Skeletal muscle tissue (tissue), 4 donors: ENCODE results near the gene FFAR4. TPM values are rescaled to one million over a fixed set of nuclear protein-coding genes. Genes with fewer than 3 reads are reported as not detected.

Experiments used
- H3K27ac ChIP-seq: one replicate; pipeline ENCODE4 v1.7.0; 2013; ENCODE audit warnings: mild to moderate bottlenecking, low read depth, low read length, inconsistent platforms
- H3K27me3 ChIP-seq, 3 donors: one replicate each; pipeline ENCODE4 v1.7.0; 2013; ENCODE audit warnings: low read length in 3 of 3; ENCODE audit not compliant: control insufficient read depth in 3 of 3, insufficient read depth in 3 of 3
- H3K36me3 ChIP-seq, 3 donors: one replicate each; pipeline ENCODE4 v1.7.0; 2013; ENCODE audit warnings: low read length in 3 of 3; ENCODE audit not compliant: control insufficient read depth in 3 of 3, insufficient read depth in 3 of 3
- H3K4me1 ChIP-seq, 3 donors: one replicate each; pipeline ENCODE4 v1.7.0; 2013; ENCODE audit warnings: low read length in 3 of 3, mild to moderate bottlenecking in 3 of 3; ENCODE audit not compliant: control insufficient read depth in 3 of 3, insufficient read depth in 3 of 3
- H3K4me3 ChIP-seq, 3 donors: one replicate each; pipeline ENCODE4 v1.7.0; 2013; ENCODE audit warnings: low read length in 3 of 3
- H3K9ac ChIP-seq, 3 donors: one replicate each; pipeline ENCODE4 v1.7.0; 2013; ENCODE audit warnings: low read length in 3 of 3, mild to moderate bottlenecking in 3 of 3, moderate library complexity in 2 of 3, low read depth in 1 of 3
- H3K9me3 ChIP-seq, 3 donors: one replicate each; pipeline ENCODE4 v1.7.0; 2013; ENCODE audit warnings: low read length in 3 of 3; ENCODE audit not compliant: control insufficient read depth in 3 of 3
- total RNA-seq: library from RNA; depleted of rRNA; stranded (reverse); fragments of >200 nt; gene quantifications from one replicate; pipeline ENCODE4 v1.2.3, GENCODE V29; 2014
- donor health status: Osteomylitis.

The FFAR4 gene
- total RNA-seq, 1 donor from 2014 or later: 0.52 TPM

- Histone ChIP-seq H3K4me3 (no peak overlapping the region), H3K27ac (no peak overlapping the region), H3K36me3 (no peaks in the 10 kb centered on the region), H3K9ac (no peak overlapping the region), H3K9me3 (no peaks in the 10 kb centered on the region), H3K27me3 (peaks cover 0 to 3% (median 0%) of the 10 kb centered on the region in 3 donors), H3K4me1 (no peaks in the 10 kb centered on the region)
Measured at GRCh38 chr10:93613126-93613525, 46.7 kb downstream of the FFAR4 start.

- H3K36me3 ChIP-seq: no peaks in the 10 kb centered on the region
- no peaks in the 10 kb centered on the region for H3K4me1 ChIP-seq
- no peaks in the 10 kb centered on the region for H3K9me3 ChIP-seq
- H3K27ac ChIP-seq: no peak overlapping the region
- peaks cover 0 to under 1% (median 0%) of the 10 kb centered on the region in 3 donors for H3K27me3 ChIP-seq
- H3K9ac ChIP-seq: no peak overlapping the region
- H3K4me3 ChIP-seq: no peak overlapping the region
Measured at GRCh38 chr10:93614101-93614825, 47.8 kb downstream of the FFAR4 start.

GRCh38 chr10:93615576-93616235 lies 49.2 kb downstream of the FFAR4 start:
- Histone ChIP-seq H3K4me3 (no peak overlapping the region), H3K9ac (no peak overlapping the region), H3K27me3 (no peaks in the 10 kb centered on the region), H3K36me3 (no peaks in the 10 kb centered on the region), H3K9me3 (no peaks in the 10 kb centered on the region), H3K4me1 (no peaks in the 10 kb centered on the region), H3K27ac (no peak overlapping the region)

- no peak overlapping the region for H3K4me3 ChIP-seq
- H3K9ac ChIP-seq: no peak overlapping the region
- H3K9me3 ChIP-seq: no peaks in the 10 kb centered on the region
- no peak overlapping the region for H3K27ac ChIP-seq
- H3K27me3 ChIP-seq: peaks cover 0 to 4% (median 2%) of the 10 kb centered on the region in 3 donors
- no peaks in the 10 kb centered on the region for H3K4me1 ChIP-seq
- no peaks in the 10 kb centered on the region for H3K36me3 ChIP-seq
Measured at GRCh38 chr10:93620925-93621324, 54.5 kb downstream of the FFAR4 start.

- Histone ChIP-seq H3K4me1 (no peaks in the 10 kb centered on the region), H3K9me3 (no peaks in the 10 kb centered on the region), H3K4me3 (no peak overlapping the region)
Measured at GRCh38 chr10:93622942-93623341, 56.5 kb downstream of the FFAR4 start.

GRCh38 chr10:93628858-93629257 lies 62.4 kb downstream of the FFAR4 start:
- no peaks in the 10 kb centered on the region for H3K9me3 ChIP-seq
- no peak overlapping the region for H3K9ac ChIP-seq
- H3K27ac ChIP-seq: no peak overlapping the region
- peaks cover 0 to 8% (median 2%) of the 10 kb centered on the region in 3 donors for H3K27me3 ChIP-seq
- no peak overlapping the region for H3K4me3 ChIP-seq
- no peaks in the 10 kb centered on the region for H3K4me1 ChIP-seq
- no peaks in the 10 kb centered on the region for H3K36me3 ChIP-seq

More at GRCh38 chr10:93622942-93623341, 56.5 kb downstream of the FFAR4 start:
- H3K36me3 ChIP-seq: no peaks in the 10 kb centered on the region
- peaks cover 0 to 4% (median 2%) of the 10 kb centered on the region in 3 donors for H3K27me3 ChIP-seq
- H3K9ac ChIP-seq: no peak overlapping the region
- H3K27ac ChIP-seq: no peak overlapping the region

DNA sequence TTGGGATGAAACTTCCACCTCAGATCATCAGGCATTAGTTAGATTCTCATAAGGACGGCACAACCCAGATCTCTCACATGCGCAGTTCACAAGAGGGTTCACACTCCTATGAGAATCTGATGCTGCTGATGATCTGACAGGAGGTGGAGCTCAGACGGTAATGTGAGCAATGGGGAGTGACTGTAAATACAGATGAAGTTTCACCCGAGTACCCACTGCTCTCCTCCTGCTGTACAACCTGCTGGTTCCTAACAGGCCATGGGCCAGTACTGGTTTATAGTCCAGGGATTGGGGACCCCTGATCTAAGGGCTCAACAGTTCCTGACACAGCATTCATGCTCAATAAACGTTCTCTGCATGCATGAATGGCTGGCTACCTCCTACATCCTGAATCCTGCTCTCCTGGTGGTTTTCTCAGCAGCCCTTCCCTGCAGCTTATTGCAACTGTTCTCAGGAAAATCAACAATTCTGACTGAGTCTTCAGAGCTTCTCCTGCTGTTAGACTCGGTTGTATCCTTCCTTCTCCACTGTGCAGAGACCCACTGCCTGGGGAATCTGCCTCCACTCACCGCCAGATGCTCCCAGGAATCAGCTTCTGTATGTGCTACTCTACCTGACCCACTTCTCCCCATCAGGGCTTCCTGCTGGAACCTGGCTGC lies 63.3 kb downstream of the FFAR4 start:
- Histone ChIP-seq H3K4me1 (no peaks in the 10 kb centered on the region), H3K36me3 (no peaks in the 10 kb centered on the region), H3K27ac (no peak overlapping the region), H3K4me3 (no peak overlapping the region), H3K27me3 (peaks cover 0 to 7% (median 2%) of the 10 kb centered on the region in 3 donors), H3K9ac (no peak overlapping the region), H3K9me3 (no peaks in the 10 kb centered on the region)

DNA sequence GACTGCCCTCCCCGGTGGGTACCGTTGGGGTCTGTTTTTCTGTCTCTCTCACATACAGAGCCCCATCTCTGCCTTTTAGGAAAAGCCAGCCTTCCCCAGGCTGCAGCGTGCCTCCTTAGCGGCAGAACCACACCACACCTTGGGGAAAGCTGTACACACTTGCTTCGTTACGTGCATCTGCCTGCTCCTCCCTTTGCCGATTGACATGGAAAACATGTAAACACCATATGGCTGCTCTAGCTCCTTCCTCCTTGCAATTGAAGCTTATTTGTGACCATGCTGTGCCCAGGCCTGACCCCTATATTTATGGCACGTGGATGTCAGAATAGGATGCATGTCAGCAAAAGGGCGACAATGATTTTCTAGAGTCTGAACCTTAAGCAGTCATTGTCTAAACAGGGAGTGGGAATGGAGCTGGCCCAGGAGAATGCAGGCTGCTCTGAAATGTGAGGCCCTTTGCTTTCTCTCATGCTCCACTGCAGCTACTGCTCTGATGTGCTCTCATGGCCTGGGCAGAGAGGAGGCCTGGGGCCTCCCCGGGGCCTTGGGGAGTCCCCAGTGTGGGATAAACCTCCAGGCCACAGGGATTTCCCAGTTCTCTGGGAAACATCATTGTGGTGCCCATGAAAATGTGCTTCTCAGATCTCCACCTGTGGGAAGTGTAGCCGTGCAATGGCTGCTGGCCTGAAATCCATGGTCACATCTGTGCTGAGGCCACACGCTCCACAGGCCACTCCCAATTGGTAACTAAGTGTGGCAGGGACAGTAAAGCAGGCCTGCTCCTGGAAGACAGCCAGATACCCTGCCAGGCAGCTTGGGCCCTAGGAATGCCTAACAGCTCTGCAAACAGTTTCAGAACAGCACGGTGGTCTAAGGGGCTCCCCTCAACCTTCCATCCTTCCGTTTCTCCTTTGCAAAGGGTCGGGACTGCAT lies 64.4 kb downstream of the FFAR4 start:
- peaks cover 0 to 4% (median 0%) of the 10 kb centered on the region in 3 donors for H3K27me3 ChIP-seq
- H3K9ac ChIP-seq: no peak overlapping the region
- no peaks in the 10 kb centered on the region for H3K36me3 ChIP-seq
- no peaks in the 10 kb centered on the region for H3K9me3 ChIP-seq
- H3K4me1 ChIP-seq: no peaks in the 10 kb centered on the region
- H3K4me3 ChIP-seq: no peak overlapping the region
- no peak overlapping the region for H3K27ac ChIP-seq
